Neural progenitor cell (in vitro differentiated cells): ENCODE data around the gene VRK3. TPM values are rescaled to one million over a fixed set of nuclear protein-coding genes. Genes with fewer than 3 reads are reported as not detected.

Experiments used
- DNase-seq: peaks from one replicate; pipeline ENCODE4 v3.0.0-alpha.2; 2016; ENCODE audit warnings: low spot score
- H2AFZ ChIP-seq: fragments of 200-600 bp; sonication (generic); replicated peaks from 2 replicates; pipeline ENCODE4 v1.6.1; 2016; ENCODE audit warnings: antibody characterized with exemption
- H3F3A ChIP-seq: fragments of 200-600 bp; sonication (generic); 2 replicates; pipeline ENCODE4 v1.6.1; 2016; ENCODE audit warnings: antibody characterized with exemption, low read depth
- H3K27ac ChIP-seq: fragments of 200-600 bp; sonication (generic); 2 replicates; pipeline ENCODE4 v1.5.1; 2016; ENCODE audit warnings: mild to moderate bottlenecking
- H3K27me3 ChIP-seq: fragments of 200-600 bp; sonication (generic); 2 replicates; pipeline ENCODE4 v1.6.1; 2016; ENCODE audit warnings: mild to moderate bottlenecking, moderate library complexity
- H3K36me3 ChIP-seq: fragments of 200-600 bp; sonication (generic); 2 replicates; pipeline ENCODE4 v1.5.1; 2016
- H3K4me1 ChIP-seq: fragments of 200-600 bp; sonication (generic); 2 replicates; pipeline ENCODE4 v1.6.1; 2016; ENCODE audit warnings: mixed run types
- H3K4me2 ChIP-seq: fragments of 200-600 bp; sonication (generic); 2 replicates; pipeline ENCODE4 v1.6.1; 2016
- H3K4me3 ChIP-seq: fragments of 200-600 bp; sonication (generic); 2 replicates; pipeline ENCODE4 v1.5.1; 2016
- H3K79me2 ChIP-seq: fragments of 200-600 bp; sonication (generic); 2 replicates; pipeline ENCODE4 v1.6.1; 2016; ENCODE audit warnings: low read depth
- H3K9ac ChIP-seq: fragments of 200-600 bp; sonication (generic); 2 replicates; pipeline ENCODE4 v1.6.1; 2016
- H3K9me3 ChIP-seq: fragments of 200-600 bp; sonication (generic); 2 replicates; pipeline ENCODE4 v1.5.1; 2016; ENCODE audit warnings: low read depth
- H4K20me1 ChIP-seq: fragments of 200-600 bp; sonication (generic); 2 replicates; pipeline ENCODE4 v1.6.1; 2016; ENCODE audit warnings: low read depth
- H3K27ac Mint-ChIP-seq: 3 replicates; pipeline ENCODE4 v1.8.0; 2021; ENCODE audit warnings: mixed read lengths
- H3K27me3 Mint-ChIP-seq: 2 replicates; pipeline ENCODE4 v1.8.0; 2022; ENCODE audit warnings: low read depth, mild to moderate bottlenecking, inconsistent platforms, moderate library complexity, mixed read lengths; ENCODE audit not compliant: insufficient read depth
- H3K36me3 Mint-ChIP-seq: 3 replicates; pipeline ENCODE4 v1.8.0; 2021; ENCODE audit warnings: mixed read lengths
- H3K4me1 Mint-ChIP-seq: 3 replicates; pipeline ENCODE4 v1.8.0; 2021; ENCODE audit warnings: mixed read lengths
- H3K4me3 Mint-ChIP-seq: 3 replicates; pipeline ENCODE4 v1.8.0; 2021; ENCODE audit warnings: mild to moderate bottlenecking, moderate library complexity, mixed read lengths
- H3K9me3 Mint-ChIP-seq: 3 replicates; pipeline ENCODE4 v1.8.0; 2020; ENCODE audit warnings: mixed read lengths
- CTCF ChIP-seq: fragments of 200-600 bp; sonication (generic); IDR thresholded peaks from 2 replicates; pipeline ENCODE4 v1.5.1; 2017; ENCODE audit warnings: antibody characterized with exemption, mild to moderate bottlenecking
- EZH2 ChIP-seq: fragments of 200-600 bp; sonication (generic); IDR thresholded peaks from 2 replicates; pipeline ENCODE4 v1.6.1; 2017; ENCODE audit warnings: antibody characterized with exemption, mild to moderate bottlenecking, moderate library complexity
- EZH2phosphoT487 ChIP-seq: fragments of 200-600 bp; sonication (generic); IDR thresholded peaks from 2 replicates; pipeline ENCODE4 v1.6.1; 2017; ENCODE audit warnings: antibody characterized with exemption
- total RNA-seq: library from RNA; depleted of rRNA; stranded (reverse); fragments of >200 nt; gene quantifications from 2 replicates; pipeline ENCODE4 v1.2.3, GENCODE V29; 2015; ENCODE audit warnings: low replicate concordance

Gene VRK3
- total RNA-seq, 1 donor from 2014 or later = 21.6 TPM

GRCh38 chr19:49985871-49986270, 39.3 kb downstream of the VRK3 start:
- H3K27ac ChIP-seq = no peak overlapping the region
- Mint-ChIP-seq H3K9me3 (no peaks in the 10 kb centered on the region), H3K36me3 (peaks cover 8% of the 10 kb centered on the region), H3K4me3 (no peak overlapping the region), H3K27ac (no peak overlapping the region), H3K27me3 (peaks cover 10% of the 10 kb centered on the region), H3K4me1 (peaks cover 4% of the 10 kb centered on the region)
- H2AFZ ChIP-seq = no peak overlapping the region
- H3K27me3 ChIP-seq = no peaks in the 10 kb centered on the region
- peaks cover 7% of the 10 kb centered on the region for H3F3A ChIP-seq
- TF ChIP-seq EZH2 = no peak
- TF ChIP-seq EZH2phosphoT487 = no peak
- TF ChIP-seq CTCF = no peak
- no peaks in the 10 kb centered on the region for H3K79me2 ChIP-seq
- H3K36me3 ChIP-seq = no peaks in the 10 kb centered on the region
- no peak overlapping the region for H3K9ac ChIP-seq
- H4K20me1 ChIP-seq = peaks cover 30% of the 10 kb centered on the region
- no peak overlapping the region for H3K4me2 ChIP-seq
- no peak overlapping the region for H3K4me3 ChIP-seq
- no peaks in the 10 kb centered on the region for H3K9me3 ChIP-seq
- DNase-seq = no peak
- no peaks in the 10 kb centered on the region for H3K4me1 ChIP-seq

- Mint-ChIP-seq H3K4me1 (peaks cover 4% of the 10 kb centered on the region), H3K27ac (no peak overlapping the region), H3K27me3 (peaks cover 12% of the 10 kb centered on the region), H3K4me3 (peak overlapping the region; percentile 4), H3K36me3 (peaks cover 11% of the 10 kb centered on the region), H3K9me3 (no peaks in the 10 kb centered on the region)
- no peak for DNase-seq
- Histone ChIP-seq H3F3A (peaks cover 7% of the 10 kb centered on the region), H3K4me3 (no peak overlapping the region), H3K4me1 (no peaks in the 10 kb centered on the region), H3K27me3 (no peaks in the 10 kb centered on the region), H3K4me2 (no peak overlapping the region), H4K20me1 (peaks cover 30% of the 10 kb centered on the region), H2AFZ (no peak overlapping the region), H3K9ac (no peak overlapping the region), H3K36me3 (no peaks in the 10 kb centered on the region), H3K27ac (no peak overlapping the region), H3K9me3 (no peaks in the 10 kb centered on the region), H3K79me2 (no peaks in the 10 kb centered on the region)
- no peak for TF ChIP-seq EZH2
- TF ChIP-seq EZH2phosphoT487 = no peak
- no peak for TF ChIP-seq CTCF
Measured at GRCh38 chr19:49984491-49984890, 40.7 kb downstream of the VRK3 start.

GRCh38 chr19:49983645-49984229, 41.4 kb downstream of the VRK3 start:
- no peaks in the 10 kb centered on the region for H3K4me1 ChIP-seq
- H3K27ac ChIP-seq = no peak overlapping the region
- Mint-ChIP-seq H3K4me3 (no peak overlapping the region), H3K27me3 (peaks cover 12% of the 10 kb centered on the region), H3K4me1 (peaks cover 4% of the 10 kb centered on the region), H3K9me3 (no peaks in the 10 kb centered on the region), H3K27ac (no peak overlapping the region), H3K36me3 (peaks cover 11% of the 10 kb centered on the region)
- no peak overlapping the region for H3K4me2 ChIP-seq
- DNase-seq = peak; percentile 74
- H3K9me3 ChIP-seq = no peaks in the 10 kb centered on the region
- no peak overlapping the region for H3K9ac ChIP-seq
- TF ChIP-seq CTCF (peak; percentile 97), EZH2phosphoT487 (no peak), EZH2 (no peak)
- H3K79me2 ChIP-seq = no peaks in the 10 kb centered on the region
- no peak overlapping the region for H3K4me3 ChIP-seq
- H4K20me1 ChIP-seq = peaks cover 30% of the 10 kb centered on the region
- H3K27me3 ChIP-seq = no peaks in the 10 kb centered on the region
- H2AFZ ChIP-seq = no peak overlapping the region
- H3K36me3 ChIP-seq = no peaks in the 10 kb centered on the region
- H3F3A ChIP-seq = peaks cover 7% of the 10 kb centered on the region
